Choroid plexus epithelial cell (primary cell): ENCODE data around the gene TRPC1.
"Not testable (repeated sequence)": the region's sequence is repeated elsewhere in the genome, so short reads cannot be mapped to it uniquely, and the experiment has no call there.

Experiments used
- DNase-seq: peaks from one replicate; pipeline ENCODE4 v3.0.0-alpha.2; 2010; ENCODE audit warnings: low read depth
- H3K4me3 ChIP-seq: 2 replicates; pipeline ENCODE4 v1.5.1; 2011; ENCODE audit warnings: low read depth, mild to moderate bottlenecking, control low read depth, low read length, moderate library complexity
- CTCF ChIP-seq: conservative IDR thresholded peaks from 2 replicates; pipeline ENCODE4 v1.5.1; 2011; ENCODE audit warnings: low read depth, mild to moderate bottlenecking, control low read depth, inconsistent platforms, low read length, moderate library complexity

Gene TRPC1

GRCh38 chr3:142746646-142747045 lies 22.8 kb downstream of the TRPC1 start:
- DNase-seq, result no peak
- TF ChIP-seq CTCF, result no peak
- H3K4me3 ChIP-seq, result no peak overlapping the region

- not testable (repeated sequence) for DNase-seq, H3K4me3 ChIP-seq
Observed at GRCh38 chr3:142750531-142750930, 26.7 kb downstream of the TRPC1 start.

- DNase-seq, H3K4me3 ChIP-seq: not testable (repeated sequence)
Observed at GRCh38 chr3:142752605-142753004, 28.8 kb downstream of the TRPC1 start.

- no peak for DNase-seq
- TF ChIP-seq CTCF, result no peak
- H3K4me3 ChIP-seq, result no peak overlapping the region
Observed at GRCh38 chr3:142754494-142754893, 30.7 kb downstream of the TRPC1 start.

- TF ChIP-seq CTCF, result no peak
- no peak overlapping the region for H3K4me3 ChIP-seq
- DNase-seq, result no peak
Observed at GRCh38 chr3:142768338-142768737, 44.5 kb downstream of the TRPC1 start.

GRCh38 chr3:142777927-142778326 lies 54.1 kb downstream of the TRPC1 start:
- no peak overlapping the region for H3K4me3 ChIP-seq
- no peak for DNase-seq
- TF ChIP-seq CTCF, result no peak

GRCh38 chr3:142778541-142778940 lies 54.7 kb downstream of the TRPC1 start:
- no peak overlapping the region for H3K4me3 ChIP-seq
- no peak for DNase-seq
- no peak for TF ChIP-seq CTCF

- TF ChIP-seq CTCF, result no peak
- no peak overlapping the region for H3K4me3 ChIP-seq
- peak; percentile 13 for DNase-seq
Observed at GRCh38 chr3:142779591-142779990, 55.8 kb downstream of the TRPC1 start.
